Esophagus muscularis mucosa (tissue), 3 donors: ENCODE data around the gene NPTX1.

Source experiments
- CTCF ChIP-seq, 3 experiments: fragments of 200-600 bp in 2 of 3; fragments of 450-650 bp in 1 of 3; sonication (generic) in 2 of 3; IDR thresholded peaks; one replicate each; pipeline ENCODE4 v1.5.1; 2017 to 2019; ENCODE audit warnings: antibody characterized with exemption in 3 of 3, mild to moderate bottlenecking in 2 of 3, moderate library complexity in 1 of 3
- POLR2AphosphoS5 ChIP-seq, 2 donors: sonication (generic); formaldehyde crosslinking; IDR thresholded peaks; one replicate each; pipeline ENCODE4 v1.6.1; 2017; ENCODE audit warnings: antibody characterized with exemption in 2 of 2

GRCh38 chr17:80509311-80509710 is 32.9 kb upstream of the NPTX1 start:
- TF ChIP-seq POLR2AphosphoS5 (IDR thresholded peaks at IDR 0.05) = no peak
- TF ChIP-seq CTCF (IDR thresholded peaks at IDR 0.05) = no peak
